Lung (tissue), 12 donors: ENCODE measurements around the gene LMTK2. TPM values are rescaled to one million over a fixed set of nuclear protein-coding genes. Genes with fewer than 3 reads are reported as not detected.

Experiments
- ATAC-seq: fragments of 200-7000 bp; cut with Tn5 transposase; one replicate; pipeline ENCODE4 v1.9.1; 2020; ENCODE audit warnings: moderate number of reproducible peaks; ENCODE audit not compliant: insufficient read depth, low FRiP score
- DNase-seq, 3 donors: peaks; one replicate each; pipeline ENCODE4 v3.0.0-alpha.2; 2013 to 2017
- H3K27ac ChIP-seq, 2 donors: one replicate each; pipeline ENCODE4 v1.5.1; 2013; ENCODE audit warnings: mild to moderate bottlenecking in 2 of 2, moderate library complexity in 2 of 2, control low read depth in 1 of 2, inconsistent platforms in 1 of 2, low read depth in 1 of 2, low read length in 1 of 2
- H3K27me3 ChIP-seq, 3 donors: one replicate each; pipeline ENCODE4 v1.5.1; 2013; ENCODE audit warnings: low read length in 2 of 3; ENCODE audit not compliant: control insufficient read depth in 3 of 3, insufficient read depth in 3 of 3
- H3K36me3 ChIP-seq, 4 donors: one replicate each; pipeline ENCODE4 v1.5.1; 2013; ENCODE audit warnings: low read length in 4 of 4, mild to moderate bottlenecking in 1 of 4, moderate library complexity in 1 of 4; ENCODE audit not compliant: control insufficient read depth in 4 of 4, insufficient read depth in 4 of 4
- H3K4me1 ChIP-seq, 5 donors: one replicate each; pipeline ENCODE4 v1.5.1; 2013; ENCODE audit warnings: low read length in 5 of 5, mild to moderate bottlenecking in 2 of 5, moderate library complexity in 1 of 5; ENCODE audit not compliant: control insufficient read depth in 5 of 5, insufficient read depth in 5 of 5
- H3K4me3 ChIP-seq: one replicate; pipeline ENCODE4 v1.5.1; 2013; ENCODE audit warnings: mild to moderate bottlenecking, control low read depth, moderate library complexity
- H3K9ac ChIP-seq, 2 donors: one replicate each; pipeline ENCODE4 v1.5.1; 2013; ENCODE audit warnings: low read length in 2 of 2, control low read depth in 1 of 2; ENCODE audit not compliant: insufficient read depth in 1 of 2
- H3K9me3 ChIP-seq, 4 donors: one replicate each; pipeline ENCODE4 v1.5.1; 2013; ENCODE audit warnings: low read length in 3 of 4, mild to moderate bottlenecking in 1 of 4, moderate library complexity in 1 of 4; ENCODE audit not compliant: control insufficient read depth in 4 of 4, insufficient read depth in 3 of 4
- CTCF ChIP-seq: IDR thresholded peaks from 2 replicates; pipeline ENCODE4 v1.5.1; 2012; ENCODE audit warnings: mild to moderate bottlenecking; ENCODE audit errors: control extremely low read depth, extremely low read depth
- WGBS, 2 donors: extraction: QIAGEN DNeasy Blood & Tissue Kit; methylation state at CpG; one replicate each; pipeline ENCODE4 v1.1.7; 2013; 5-methylcytosine and 5-hydroxymethylcytosine counted together
- polyA plus RNA-seq, 2 donors: library from polyadenylated mRNA; stranded (reverse); fragments of 200-250 nt; gene quantifications; one replicate each; pipeline ENCODE4 v1.2.1, GENCODE V29; 2013
- total RNA-seq, 2 donors: library from RNA; depleted of rRNA in 1 of 2; stranded (reverse); fragments of >200 nt in 1 of 2; gene quantifications; one replicate each; pipeline ENCODE4 v1.2.1, GENCODE V29; 2014 to 2021
- donor health status: control.
- donor health status: control.
- donor health status: Bipolar disorder and iron deficiency.
- donor health status: healthy.
- donor health status: DM: yes; HTN: yes; CAD: no.

LMTK2 gene
- total and polyA plus RNA-seq, 4 donors: 6.6 to 25.8 (median 15.7) TPM

- no peak overlapping the region for H3K4me3 ChIP-seq
- H3K4me1 ChIP-seq: peaks cover 0 to 18% (median 5%) of the 10 kb centered on the region in 5 donors
- ATAC-seq (no peak), DNase-seq (no peak)
- no peak overlapping the region for H3K27ac ChIP-seq
- no peak for TF ChIP-seq CTCF
- no peak overlapping the region for H3K9ac ChIP-seq
- H3K27me3 ChIP-seq: no peaks in the 10 kb centered on the region
- H3K36me3 ChIP-seq: no peaks in the 10 kb centered on the region
- WGBS, 2 donors: 66 to 73% methylated on average over 6 of the region's 6 CpGs
- H3K9me3 ChIP-seq: peaks cover 0 to 5% (median 0%) of the 10 kb centered on the region in 4 donors
These were observed 619 bp upstream of the LMTK2 start for GRCh38 chr7:98105942-98106544.

GRCh38 chr7:98107313-98107721 lies 655 bp downstream of the LMTK2 start:
- H3K4me1 ChIP-seq: peaks cover 0 to 19% (median 10%) of the 10 kb centered on the region in 5 donors
- no peaks in the 10 kb centered on the region for H3K36me3 ChIP-seq
- no peaks in the 10 kb centered on the region for H3K27me3 ChIP-seq
- ATAC-seq (peak; percentile 6), DNase-seq (peak in 2 of 3 donors; percentile 21 to 24)
- 0 to 1% methylated on average over 30 to 32 of the region's 32 CpGs for WGBS, 2 donors
- no peak for TF ChIP-seq CTCF
- H3K4me3 ChIP-seq: peak overlapping the region; percentile 96
- H3K9me3 ChIP-seq: peaks cover 0 to 2% (median 0%) of the 10 kb centered on the region in 4 donors
- H3K27ac ChIP-seq: peak overlapping the region; percentile 78 to 93
- peak overlapping the region in 1 of 2 donors; percentile 56 for H3K9ac ChIP-seq

GRCh38 chr7:98110249-98111022 lies 3.8 kb downstream of the LMTK2 start:
- DNase-seq: peak; percentile 37 to 80 (median 61)
- Histone ChIP-seq H3K36me3 (no peaks in the 10 kb centered on the region), H3K4me3 (no peak overlapping the region), H3K27ac (peak overlapping the region in 1 of 2 donors; percentile 73), H3K4me1 (peaks cover 0 to 19% (median 10%) of the 10 kb centered on the region in 5 donors), H3K9me3 (no peaks in the 10 kb centered on the region), H3K9ac (peak overlapping the region in 1 of 2 donors; percentile 3), H3K27me3 (no peaks in the 10 kb centered on the region)
- no peak for TF ChIP-seq CTCF
- WGBS, 2 donors: 46 to 68% methylated on average over 11 of the region's 11 CpGs
- no peak for ATAC-seq
